K562 (cell line): Measurements from ENCODE around the gene HBQ1. TPM values are rescaled to one million over a fixed set of nuclear protein-coding genes. Genes with fewer than 3 reads are reported as not detected.

Experiments
- ATAC-seq: fragments of 200-7000 bp; cut with Tn5 transposase; 3 replicates; pipeline ENCODE4 v1.9.1; 2020; ENCODE audit warnings: moderate library complexity
- BruUV-seq: library from RNA; stranded (reverse); fragments of 400-500 nt; replicated peaks from 2 replicates; lab custom pipeline; 2021; lab: Mats Ljungman, UMichigan
- CTCF ChIA-PET: fragments of 300-600 bp; formaldehyde crosslinking; extraction: SDS; loops from one replicate; lab custom pipeline; 2021; ENCODE audit warnings: low intra/inter-chr PET ratio; lab: Yijun Ruan, JAX
- POLR2A ChIA-PET: fragments of 300-600, 350-650 bp; sonication (Branson Sonifier 250); formaldehyde crosslinking; extraction: SDS; loops from one replicate; lab custom pipeline; 2021; ENCODE audit warnings: antibody characterized with exemption, inconsistent platforms; lab: Yijun Ruan, JAX
- DNase-seq, 4 experiments: peaks; one replicate each; pipeline versions ENCODE4 v3.0.0 to v3.0.0-alpha.2; 2011 to 2018; ENCODE audit warnings: low spot score in 3 of 4, mixed read lengths in 3 of 4; ENCODE audit errors: extremely low read depth in 1 of 4
- FAIRE-seq: peaks from 2 replicates; lab custom pipeline; 2011; peaks lifted over from hg19 to GRCh38; lab: Jason Lieb, UNC
- H2AFZ ChIP-seq: 2 replicates; pipeline ENCODE4 v1.6.0; 2011; ENCODE audit warnings: low read depth, low read length, control low read depth, inconsistent platforms
- H3K27ac ChIP-seq: fragments of 200-600 bp; 3 replicates; pipeline ENCODE4 v1.8.0; 2011; ENCODE audit warnings: low read depth, mild to moderate bottlenecking, control low read depth, inconsistent platforms, low read length, moderate library complexity, mixed read lengths; ENCODE audit errors: extremely low read depth
- H3K27me3 ChIP-seq, 2 experiments: fragments of 300-600 bp in 1 of 2; 2 replicates in 1 of 2; 3 replicates in 1 of 2; pipeline versions ENCODE4 v1.6.0 to v1.8.0; 2011; ENCODE audit warnings: inconsistent platforms in 2 of 2, low read length in 2 of 2, mild to moderate bottlenecking in 1 of 2, mixed read lengths in 1 of 2, moderate library complexity in 1 of 2; ENCODE audit not compliant: control insufficient read depth in 2 of 2, insufficient read depth in 2 of 2
- H3K36me3 ChIP-seq: fragments of 300-600 bp; 3 replicates; pipeline ENCODE4 v1.8.0; 2011; ENCODE audit warnings: mild to moderate bottlenecking, low read length, inconsistent platforms; ENCODE audit not compliant: control insufficient read depth, insufficient read depth
- H3K4me1 ChIP-seq, 2 experiments: fragments of 200-600 bp in 1 of 2; replicated peaks in 1 of 2; 2 replicates in 1 of 2; 3 replicates in 1 of 2; pipeline versions ENCODE4 v1.5.1 to v1.8.0; 2011; ENCODE audit warnings: inconsistent platforms in 2 of 2, low read length in 2 of 2, mild to moderate bottlenecking in 1 of 2, mixed read lengths in 1 of 2, moderate library complexity in 1 of 2; ENCODE audit not compliant: control insufficient read depth in 2 of 2, insufficient read depth in 2 of 2
- H3K4me2 ChIP-seq: 2 replicates; pipeline ENCODE4 v1.6.1; 2011; ENCODE audit warnings: low read length, control low read depth, inconsistent platforms, mixed read lengths; ENCODE audit not compliant: insufficient read depth
- H3K4me3 ChIP-seq: fragments of 200-600 bp; sonication (generic), shearing (Covaris generic); 2 replicates; pipeline ENCODE4 v1.5.1; 2016; ENCODE audit warnings: control low read depth, inconsistent platforms
- H3K79me2 ChIP-seq: fragments of 200-600 bp; 3 replicates; pipeline ENCODE4 v1.8.0; 2011; ENCODE audit warnings: low read length, inconsistent platforms; ENCODE audit not compliant: control insufficient read depth, insufficient read depth
- H3K9ac ChIP-seq, 2 experiments: 2 replicates each; pipeline versions ENCODE4 v1.6.0 to v1.6.1; 2011; ENCODE audit warnings: low read depth in 2 of 2, low read length in 2 of 2, control low read depth in 1 of 2, inconsistent platforms in 1 of 2, mild to moderate bottlenecking in 1 of 2, mixed read lengths in 1 of 2; ENCODE audit not compliant: insufficient read depth in 1 of 2
- H3K9me1 ChIP-seq: one replicate; pipeline ENCODE4 v1.6.0; 2011; ENCODE audit warnings: inconsistent platforms, mild to moderate bottlenecking, low read length, moderate library complexity; ENCODE audit not compliant: control insufficient read depth, insufficient read depth
- H3K9me3 ChIP-seq: replicated peaks from 2 replicates; pipeline ENCODE4 v1.5.1; 2011; ENCODE audit warnings: low read depth, low read length, inconsistent platforms; ENCODE audit not compliant: control insufficient read depth, insufficient read depth
- H4K20me1 ChIP-seq: replicated peaks from 2 replicates; pipeline ENCODE4 v1.6.1; 2011; ENCODE audit warnings: low read length, inconsistent platforms, mixed read lengths; ENCODE audit not compliant: control insufficient read depth, insufficient read depth
- LCOR ChIP-seq: sonication (generic); formaldehyde crosslinking; IDR thresholded peaks from 2 replicates; pipeline ENCODE4 v1.8.0; 2022; ENCODE audit warnings: mild to moderate bottlenecking, missing genetic modification reagents
- POLR2G ChIP-seq: fragments of 200-400 bp; formaldehyde crosslinking; IDR thresholded peaks from 2 replicates; pipeline ENCODE4 v1.6.1; 2017; ENCODE audit warnings: low read depth, mild to moderate bottlenecking, antibody characterized with exemption, low read length, moderate library complexity
- PYGO2 ChIP-seq: fragments of 450-650 bp; IDR thresholded peaks from 2 replicates; pipeline ENCODE4 v1.6.1; 2016; ENCODE audit warnings: mild to moderate bottlenecking, missing genetic modification characterization, moderate library complexity, missing compliant biosample characterization
- SUPT5H ChIP-seq: fragments of 450-650 bp; IDR thresholded peaks from 2 replicates; pipeline ENCODE4 v1.6.1; 2016
- TAF1 ChIP-seq: IDR thresholded peaks from 2 replicates; pipeline ENCODE4 v1.6.1; 2011; ENCODE audit warnings: mild to moderate bottlenecking, low read length, moderate library complexity; ENCODE audit not compliant: insufficient read depth, control insufficient read depth, severe bottlenecking; ENCODE audit errors: extremely low read depth
- TFAM ChIP-seq: fragments of 250-450 bp; sonication (Bioruptor Pico); conservative IDR thresholded peaks from 2 replicates; pipeline ENCODE4 v1.5.0; 2021; ENCODE audit warnings: mild to moderate bottlenecking, moderate library complexity
- ZSCAN32 ChIP-seq: fragments of 450-650 bp; formaldehyde crosslinking; IDR thresholded peaks from 2 replicates; pipeline ENCODE4 v1.4.0; 2020; ENCODE audit warnings: mild to moderate bottlenecking, moderate library complexity
- WGBS: fragments of 100-300 bp; shearing (Covaris generic); methylation state at CpG from one replicate; pipeline ENCODE4 v1.1.6; 2016; ENCODE audit warnings: low coverage, mixed read lengths; ENCODE audit not compliant: insufficient coverage; ENCODE audit errors: missing lambda C conversion rate; 5-methylcytosine and 5-hydroxymethylcytosine counted together
- in situ Hi-C: fragments of 300-500 bp; cut with MboI; formaldehyde crosslinking; loops from 4 replicates; pipeline ENCODE4 v1.15.0; 2018; ENCODE audit warnings: inconsistent platforms, mixed read lengths
- intact Hi-C: fragments of 100-400 bp; cut with micrococcal nuclease; formaldehyde crosslinking; loops from 2 replicates; pipeline ENCODE4 v1.14.2; 2022
- polyA plus RNA-seq, 8 experiments: library from polyadenylated mRNA; depleted of rRNA in 4 of 8; stranded (reverse) in 5 of 8; unstranded in 3 of 8; fragments of >200 nt; fragmentation: Nextera tagmentation in 2 of 8; fragmentation: Illumina TruSeq in 1 of 8; extraction: Ambion mirVana in 2 of 8; extraction: Trizol in 1 of 8; gene quantifications; 2 replicates each; pipeline versions ENCODE4 v1.2.1 to v1.2.3, GENCODE V29; 2011 to 2014; ENCODE audit warnings: inconsistent platforms in 1 of 8, missing spikeins in 1 of 8
- total RNA-seq, 7 experiments: library from RNA; depleted of rRNA in 6 of 7; stranded (reverse); fragments of >200 nt in 6 of 7; fragmentation: Illumina TruSeq in 2 of 7; extraction: Trizol in 2 of 7; gene quantifications; 2 replicates each; pipeline versions ENCODE4 v1.2.1 to v1.2.3, GENCODE V29; 2011 to 2021; ENCODE audit warnings: low replicate concordance in 1 of 7

HBQ1 gene
- total and polyA plus RNA-seq, 9 of the 15 experiments (the other 6 are each of a cell fraction or from before 2014, with no cell fraction given), result 2.3 to 190 (median 19.8) TPM

DNA sequence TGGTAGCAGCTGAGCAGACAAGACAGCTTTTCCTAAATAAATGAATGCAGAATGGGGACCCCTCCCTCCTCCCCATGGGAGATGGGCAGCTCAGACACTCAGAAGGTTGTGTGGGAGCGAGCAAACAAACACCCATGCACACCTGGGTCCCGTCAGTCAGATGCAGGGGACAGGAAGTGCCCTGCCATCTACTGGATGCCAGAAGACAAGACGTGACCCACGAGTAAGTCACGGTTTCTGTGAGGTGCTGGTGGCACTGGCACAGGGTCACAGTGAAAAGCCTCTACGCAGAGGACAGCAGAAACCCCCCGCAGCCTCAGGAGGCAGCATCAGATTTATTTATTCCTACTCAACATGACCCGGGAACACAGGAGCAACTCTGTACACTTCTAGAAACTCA lies 8.4 kb downstream of the HBQ1 start (continued):
- TF ChIP-seq SUPT5H (0 out of 2 replicates have a peak, but pooled peaks have one; percentile 17), TFAM (CRISPR knock-in tag) (no peak), PYGO2 (tag) (no peak), LCOR (CRISPR knock-in tag) (no peak), TAF1 (no peak)
- TF ChIP-seq, all 486 proteins: peak for 3

DNA sequence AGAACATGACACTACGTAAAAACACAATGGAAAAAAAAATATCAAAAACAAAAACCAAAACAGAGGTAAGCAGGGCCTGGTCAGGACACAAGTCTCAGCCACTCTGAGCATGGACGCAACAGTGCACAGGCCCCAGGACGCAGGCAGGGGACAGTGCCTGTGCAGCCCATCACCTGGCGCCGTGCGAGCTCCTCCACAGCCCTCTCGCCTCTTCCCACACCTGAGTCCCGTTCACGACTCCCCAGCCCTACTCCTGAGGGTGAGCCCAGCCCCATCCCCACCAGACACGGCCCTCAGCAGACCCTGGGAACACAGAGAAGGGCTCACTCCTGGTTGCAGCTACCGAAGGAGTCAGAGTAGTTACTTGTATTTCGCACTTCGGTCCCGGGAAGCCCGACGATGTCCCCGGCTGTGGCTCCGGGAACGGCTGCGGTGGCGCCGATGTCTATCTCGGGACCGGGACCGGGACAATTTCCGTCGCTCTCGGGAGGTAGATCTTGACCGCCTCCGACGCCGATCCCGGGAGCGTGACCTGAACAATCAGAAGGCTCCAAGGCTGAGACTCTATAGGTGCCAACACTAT lies 9.4 kb downstream of the HBQ1 start:
- 98% methylated on average over 32 of the region's 34 CpGs for WGBS
- FAIRE-seq (no peak), ATAC-seq (no peak), DNase-seq (no peak)
- ChIA-PET CTCF (no interaction called here), POLR2A (no interaction called here)
- intact Hi-C loops, result no loop called here
- H3K4me1 ChIP-seq, result peaks cover 0 to 13% of the 10 kb centered on the region in 2 experiments; a peak in 2 of 5 replicates
- no TSS peak for BruUV-seq
- H2AFZ ChIP-seq, result no peak overlapping the region
- no peaks in the 10 kb centered on the region for H3K9me1 ChIP-seq
- no peaks in the 10 kb centered on the region for H4K20me1 ChIP-seq
- no peak overlapping the region for H3K4me3 ChIP-seq
- H3K27ac ChIP-seq, result no peak overlapping the region
- no peak overlapping the region for H3K4me2 ChIP-seq
- peaks cover 80% of the 10 kb centered on the region for H3K36me3 ChIP-seq
- peaks cover 2% of the 10 kb centered on the region; the same call in 1 of the 2 replicates for H3K9me3 ChIP-seq
- H3K79me2 ChIP-seq, result no peaks in the 10 kb centered on the region; the same call in 2 of the 3 replicates
- H3K27me3 ChIP-seq, result no peaks in the 10 kb centered on the region
- in situ Hi-C loops, result no loop called here
- TF ChIP-seq POLR2G (peak; percentile 57; the same call in 1 of the 2 replicates), ZSCAN32 (CRISPR knock-in tag) (no peak)
- H3K9ac ChIP-seq, result peak overlapping the region in 1 of 2 experiments; percentile 13; a peak in 1 of 4 replicates
